Left ventricle myocardium inferior (tissue), 1 donor: ENCODE results near the gene CELF4. TPM values are rescaled to one million over a fixed set of nuclear protein-coding genes. Genes with fewer than 3 reads are reported as not detected.

Experiments
- DNase-seq: peaks from one replicate; pipeline ENCODE4 v3.0.0-alpha.2; 2020
- H3K27ac ChIP-seq: fragments of 200-600 bp; replicated peaks from 2 replicates; pipeline ENCODE4 v1.8.0; 2021
- H3K27me3 ChIP-seq: fragments of 200-600 bp; 2 replicates; pipeline ENCODE4 v1.8.0; 2021; ENCODE audit warnings: low read depth
- H3K36me3 ChIP-seq: fragments of 200-600 bp; 2 replicates; pipeline ENCODE4 v1.8.0; 2021
- H3K4me1 ChIP-seq: fragments of 200-600 bp; 2 replicates; pipeline ENCODE4 v1.8.0; 2021
- H3K4me3 ChIP-seq: fragments of 200-600 bp; 2 replicates; pipeline ENCODE4 v1.8.0; 2021; ENCODE audit warnings: mild to moderate bottlenecking, moderate library complexity
- H3K9me3 ChIP-seq: fragments of 200-600 bp; replicated peaks from 2 replicates; pipeline ENCODE4 v1.8.0; 2021
- CTCF ChIP-seq: fragments of 200-600 bp; IDR thresholded peaks from 2 replicates; pipeline ENCODE4 v1.8.0; 2021; ENCODE audit warnings: antibody characterized with exemption, mild to moderate bottlenecking, borderline replicate concordance
- intact Hi-C: fragments of 100-400 bp; cut with micrococcal nuclease; formaldehyde crosslinking; loops from one replicate; pipeline ENCODE4 v1.11.0; 2022
- total RNA-seq: library from RNA; stranded (reverse); fragmentation: NEBNext Ultra II Directional; extraction: Animal tissue kit (Norgen Biotek cat#: 25700); gene quantifications from one replicate; pipeline ENCODE4 v1.2.1, GENCODE V29; 2021
- donor health status: DM: no; HTN: yes; CAD: no; lungs with severe emphysema.

The CELF4 gene
- total RNA-seq, 1 donor from 2014 or later: 0.60 TPM

- Histone ChIP-seq H3K36me3 (no peaks in the 10 kb centered on the region), H3K27ac (no peak overlapping the region), H3K9me3 (peaks cover 7% of the 10 kb centered on the region), H3K4me1 (peaks cover 15% of the 10 kb centered on the region), H3K27me3 (no peaks in the 10 kb centered on the region), H3K4me3 (no peak overlapping the region)
- intact Hi-C loops: no loop called here
- TF ChIP-seq CTCF: no peak
- DNase-seq: no peak
Observed at GRCh38 chr18:37435996-37436395, 129.6 kb downstream of the CELF4 start.

GRCh38 chr18:37435150-37435867, 130.3 kb downstream of the CELF4 start:
- no peak for TF ChIP-seq CTCF
- Histone ChIP-seq H3K4me1 (peaks cover 10% of the 10 kb centered on the region), H3K9me3 (peaks cover 7% of the 10 kb centered on the region), H3K27me3 (no peaks in the 10 kb centered on the region), H3K27ac (no peak overlapping the region), H3K36me3 (no peaks in the 10 kb centered on the region), H3K4me3 (no peak overlapping the region)
- no peak for DNase-seq
- intact Hi-C loops: no loop called here

- Histone ChIP-seq H3K4me1 (peaks cover 10% of the 10 kb centered on the region), H3K36me3 (no peaks in the 10 kb centered on the region), H3K27me3 (no peaks in the 10 kb centered on the region), H3K9me3 (peaks cover 7% of the 10 kb centered on the region), H3K4me3 (no peak overlapping the region), H3K27ac (no peak overlapping the region)
- DNase-seq: no peak
- no peak for TF ChIP-seq CTCF
- intact Hi-C loops: no loop called here
Observed at GRCh38 chr18:37434161-37434860, 131.3 kb downstream of the CELF4 start.

- intact Hi-C loops: no loop called here
Observed at GRCh38 chr18:37432436-37433195, 133.0 kb downstream of the CELF4 start.

More at GRCh38 chr18:37432436-37433195, 133.0 kb downstream of the CELF4 start:
- no peaks in the 10 kb centered on the region for H3K9me3 ChIP-seq
- no peak for TF ChIP-seq CTCF
- H3K27me3 ChIP-seq: no peaks in the 10 kb centered on the region
- H3K4me3 ChIP-seq: no peak overlapping the region
- H3K36me3 ChIP-seq: no peaks in the 10 kb centered on the region
- peaks cover 10% of the 10 kb centered on the region for H3K4me1 ChIP-seq
- no peak for DNase-seq
- no peak overlapping the region for H3K27ac ChIP-seq
